NCI-H2196 treated with DMSO at 0.1 percent for 48 hours (cell line): ENCODE measurements around the gene IFI27L2.
A peak's percentile ranks its signal among the peaks of the same experiment; 100 is the strongest.
"Not testable (repeated sequence)": the region's sequence is repeated elsewhere in the genome, so short reads cannot be mapped to it uniquely, and the experiment has no call there.

Experiments used
- DNase-seq: peaks from one replicate; lab custom pipeline; 2025; ENCODE audit not compliant: unreplicated experiment; lab: John Stamatoyannopoulos, UW

The IFI27L2 gene, protein sequence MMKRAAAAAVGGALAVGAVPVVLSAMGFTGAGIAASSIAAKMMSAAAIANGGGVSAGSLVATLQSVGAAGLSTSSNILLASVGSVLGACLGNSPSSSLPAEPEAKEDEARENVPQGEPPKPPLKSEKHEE

DNA sequence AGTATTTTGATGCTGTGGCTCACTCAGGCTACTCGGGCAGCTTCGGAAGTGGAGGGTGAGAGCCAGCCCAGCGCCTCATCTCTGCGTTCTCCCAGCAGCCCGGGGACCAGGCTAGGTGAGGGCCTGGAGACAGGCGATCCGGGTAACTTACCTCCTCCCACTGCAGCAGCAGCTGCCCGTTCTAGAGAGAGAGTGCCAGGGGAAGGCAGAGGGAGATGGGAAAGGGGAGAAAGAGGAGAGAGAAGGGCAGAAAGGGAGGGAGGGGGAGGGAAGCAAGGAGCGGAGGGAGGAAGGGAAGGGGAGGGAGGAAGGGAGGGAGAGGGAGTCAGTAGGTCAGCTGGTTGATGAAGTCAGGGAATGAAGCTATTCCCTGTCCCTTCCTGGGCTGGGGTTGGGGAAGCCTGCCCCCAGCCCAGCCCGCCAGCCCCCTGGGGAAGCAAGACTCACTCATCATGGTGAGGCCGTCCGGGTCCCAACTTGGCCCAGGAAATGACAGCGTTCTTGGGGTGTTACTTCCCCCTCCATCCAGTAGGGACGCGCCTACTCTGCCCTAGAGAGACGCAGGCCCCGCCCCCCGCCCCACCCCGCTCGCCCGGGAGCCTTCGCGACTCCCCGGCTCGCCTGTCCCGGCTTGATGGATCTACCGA, at the start of gene IFI27L2:
TSS of gene IFI27L2 (minus strand) at position 494 of the 647 bp plus-strand sequence. CDS start at position 454, 40 bp downstream.
- DNase-seq: no peak

DNA sequence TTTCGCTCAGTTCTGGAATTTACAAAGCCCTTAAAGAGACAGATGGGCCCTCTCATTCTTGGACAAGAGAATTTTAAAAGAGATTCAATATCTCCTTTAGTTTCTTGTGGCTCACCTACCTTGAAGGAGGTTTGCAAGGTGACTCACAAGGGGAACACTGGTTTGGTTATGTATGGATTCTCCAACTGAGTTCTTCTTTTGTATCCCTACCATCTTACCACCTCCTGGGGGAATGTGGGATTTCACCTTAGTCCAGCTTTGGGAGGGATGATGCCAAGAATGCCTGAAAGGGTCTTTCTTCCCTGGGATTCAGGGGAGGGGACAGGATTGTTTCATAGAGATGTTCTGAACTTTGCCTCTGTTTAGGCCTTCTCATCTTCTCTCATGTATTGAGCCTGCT, 48.4 kb upstream of the IFI27L2 start:
- DNase-seq: no peak

DNA sequence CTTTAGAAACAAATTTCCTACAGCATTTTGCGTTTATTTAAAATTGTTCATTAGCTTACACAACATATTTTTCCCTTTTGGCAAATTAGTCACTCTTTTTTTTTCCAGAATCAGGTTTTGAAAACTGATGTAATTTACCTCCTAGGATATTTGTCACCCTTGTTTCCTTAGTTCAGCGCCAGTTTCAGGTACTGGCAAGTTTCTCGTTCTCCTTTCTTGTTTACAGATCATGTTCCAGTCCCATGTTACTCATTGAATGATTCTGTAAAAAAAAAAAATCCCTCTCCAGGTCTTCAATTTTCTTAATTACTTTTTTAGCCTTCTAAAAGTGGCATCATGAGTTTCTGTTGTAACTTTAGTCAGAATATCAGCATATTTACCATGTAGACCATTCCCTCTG, 47.4 kb upstream of the IFI27L2 start:
- DNase-seq: no peak

DNA sequence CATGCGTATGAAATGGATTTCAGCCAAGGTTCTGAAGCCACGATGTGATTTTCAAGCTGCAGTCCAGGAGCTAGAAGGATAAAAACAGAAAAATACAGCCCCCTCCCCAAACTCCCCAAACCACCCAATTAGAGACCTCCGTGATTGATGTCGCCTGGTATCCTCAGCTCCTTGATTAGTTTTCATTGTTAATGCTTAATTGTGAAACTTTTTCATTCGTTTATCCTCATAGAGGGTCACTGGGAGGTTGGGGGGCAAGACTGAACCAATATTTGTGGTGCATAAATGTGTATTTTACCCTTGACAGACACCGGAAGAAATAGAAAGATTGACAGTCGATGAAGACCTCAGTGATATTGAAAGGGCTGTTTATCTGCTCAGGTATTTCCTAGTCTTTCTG, 46.3 kb upstream of the IFI27L2 start:
- DNase-seq: no peak

DNA sequence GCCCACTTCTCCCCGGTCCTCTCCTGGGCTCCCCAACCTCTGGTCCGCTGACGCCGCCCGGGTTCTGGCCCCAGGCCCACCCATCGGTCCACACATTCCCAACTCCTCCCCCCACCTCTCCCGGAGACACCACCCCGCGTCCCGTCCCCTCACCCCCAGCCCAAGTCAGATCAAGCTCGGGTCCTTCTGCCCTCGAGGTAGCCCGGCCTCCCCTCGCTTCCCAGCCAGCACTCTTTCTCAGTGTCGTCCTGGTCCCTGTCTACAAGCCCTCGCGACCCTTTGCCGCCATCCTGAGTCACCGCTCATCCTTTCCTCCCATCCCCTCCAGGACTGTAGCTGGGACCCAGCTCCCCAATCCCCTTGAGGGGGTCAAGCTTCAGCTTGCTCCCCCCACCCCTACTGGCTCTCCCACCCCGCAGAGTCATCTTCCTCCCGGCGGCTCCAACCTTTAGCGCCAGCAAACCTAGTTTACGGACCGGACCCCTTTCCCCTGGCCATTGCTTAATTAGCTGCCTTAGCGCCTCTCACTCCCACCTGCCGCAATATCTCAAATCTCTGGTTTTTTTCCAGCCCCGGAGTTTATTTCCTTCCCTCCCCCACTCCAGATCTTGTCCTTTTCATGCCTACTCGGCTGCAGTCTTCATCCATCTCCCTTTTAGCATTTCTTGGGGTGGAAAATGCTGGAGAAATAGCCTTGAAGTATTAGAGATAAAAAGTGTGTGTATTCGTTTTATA, 45.8 kb upstream of the IFI27L2 start:
- no peak for DNase-seq

DNA sequence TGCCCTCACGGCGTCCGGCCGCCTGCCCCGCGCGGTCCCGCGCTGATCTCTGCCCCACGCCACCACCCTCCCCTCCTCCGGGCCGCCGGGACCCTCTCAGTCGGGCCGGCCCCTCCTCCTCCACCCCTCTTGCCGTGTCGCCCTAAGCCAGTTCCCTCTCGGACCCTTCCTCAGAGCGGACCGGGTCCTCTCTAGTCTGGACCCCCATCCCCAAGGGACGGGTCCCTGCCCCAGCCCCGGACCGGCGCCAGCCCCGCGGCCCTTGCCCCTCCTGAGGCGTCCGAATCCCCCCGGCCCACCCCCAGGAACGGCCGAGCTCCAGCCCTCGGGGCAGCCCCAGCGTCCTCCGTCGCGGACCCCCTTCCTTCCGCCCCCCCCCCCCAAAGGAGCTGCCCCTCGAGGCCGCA, 45.2 kb upstream of the IFI27L2 start:
- DNase-seq: no peak

DNA sequence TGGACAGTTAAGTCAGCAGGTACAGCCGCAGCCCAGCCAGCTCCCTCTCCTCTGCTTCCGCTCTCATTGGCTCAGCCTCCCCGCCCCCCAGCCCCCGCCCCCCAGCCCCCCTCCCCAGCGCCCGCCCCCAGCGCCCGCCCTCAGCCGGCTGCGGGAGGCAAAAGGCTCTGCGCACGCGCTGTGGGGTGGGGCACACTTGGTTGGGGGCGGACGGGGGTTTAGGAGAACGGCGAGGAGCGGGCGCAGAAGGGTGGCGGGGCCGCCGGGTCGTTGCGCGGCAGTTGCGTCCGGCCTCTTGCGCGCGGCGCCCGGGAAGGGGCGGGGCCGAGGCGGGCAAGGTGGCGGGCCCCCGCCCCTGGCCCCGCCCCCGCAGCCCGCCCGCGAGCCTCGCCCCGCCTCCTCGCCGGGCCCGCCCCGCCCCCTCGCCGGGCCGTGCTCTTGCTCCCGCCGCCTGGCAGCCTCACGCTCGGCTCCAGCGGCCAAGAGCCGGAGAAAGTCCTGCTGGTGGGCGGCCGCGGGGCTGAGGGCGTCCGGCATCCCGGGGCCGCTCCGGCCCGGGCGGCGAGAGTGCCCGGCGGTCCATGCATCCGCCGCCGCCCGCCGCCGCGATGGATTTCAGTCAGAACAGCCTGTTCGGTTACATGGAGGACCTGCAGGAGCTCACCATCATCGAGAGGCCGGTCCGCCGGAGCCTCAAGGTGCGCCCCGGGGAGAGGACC, 44.6 kb upstream of the IFI27L2 start, which contains the start of gene PPP4R4:
TSS of gene PPP4R4 (plus strand) at position 438 of the 719 bp plus-strand sequence. CDS start at position 582, 144 bp downstream.
- peak; percentile 67 for DNase-seq

DNA sequence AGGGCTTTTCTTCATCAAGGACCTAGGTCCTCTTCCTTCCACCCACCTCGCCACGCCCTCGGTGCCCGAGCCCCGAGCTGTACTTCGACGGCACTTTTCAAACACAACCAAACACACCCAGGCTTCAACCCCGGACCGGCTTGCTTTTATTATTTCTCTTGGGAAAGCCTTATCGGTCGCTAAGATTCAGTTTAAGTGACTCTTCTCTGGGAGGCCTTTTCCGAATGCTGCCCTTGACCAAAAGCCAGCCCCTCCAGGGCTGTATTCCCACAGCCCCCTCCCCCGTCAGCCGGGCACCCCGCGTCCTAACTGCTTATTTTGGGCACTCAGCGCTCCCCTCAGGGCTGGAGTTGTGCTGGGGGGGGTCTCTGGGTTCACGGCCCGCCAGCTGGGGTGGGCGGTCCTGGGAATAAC, 44.1 kb upstream of the IFI27L2 start:
- DNase-seq: no peak

DNA sequence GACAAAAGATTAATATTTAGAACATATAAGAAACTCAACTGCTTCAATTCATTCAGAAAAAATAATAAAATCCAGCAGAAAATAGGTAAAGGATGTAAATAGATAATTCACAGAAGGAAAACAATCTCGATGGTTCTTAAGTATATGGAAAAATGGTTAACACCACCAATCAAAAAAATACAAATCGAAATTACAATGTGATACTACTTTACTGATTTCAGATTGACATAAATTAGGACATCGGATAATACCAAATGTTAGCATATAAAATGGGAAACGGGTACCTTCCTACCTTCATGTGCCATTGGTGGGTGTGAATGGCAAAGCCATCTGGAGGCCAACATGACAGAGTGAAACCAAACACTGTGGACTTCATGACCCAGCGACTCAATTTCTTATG, 43.1 kb upstream of the IFI27L2 start:
- DNase-seq: no peak

DNA sequence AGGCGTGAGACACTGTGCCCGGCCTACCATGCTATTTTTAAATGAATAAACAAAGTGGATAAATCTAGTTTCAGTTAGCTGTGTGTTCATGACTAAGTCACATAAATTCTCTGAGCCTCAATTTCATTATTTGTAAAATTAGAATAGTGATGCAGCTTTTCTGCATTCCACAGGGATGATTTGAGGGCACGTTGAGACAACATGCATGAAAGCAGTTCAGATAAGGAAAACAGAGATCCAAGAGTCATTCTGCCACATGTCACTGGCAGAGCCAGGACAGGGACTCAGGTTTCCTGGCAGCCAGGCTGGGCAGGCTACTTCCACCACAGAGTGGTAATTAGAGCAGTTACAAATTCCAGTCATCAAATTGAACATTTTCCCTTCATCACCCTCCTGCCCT, 41.8 kb upstream of the IFI27L2 start:
- no peak for DNase-seq

DNA sequence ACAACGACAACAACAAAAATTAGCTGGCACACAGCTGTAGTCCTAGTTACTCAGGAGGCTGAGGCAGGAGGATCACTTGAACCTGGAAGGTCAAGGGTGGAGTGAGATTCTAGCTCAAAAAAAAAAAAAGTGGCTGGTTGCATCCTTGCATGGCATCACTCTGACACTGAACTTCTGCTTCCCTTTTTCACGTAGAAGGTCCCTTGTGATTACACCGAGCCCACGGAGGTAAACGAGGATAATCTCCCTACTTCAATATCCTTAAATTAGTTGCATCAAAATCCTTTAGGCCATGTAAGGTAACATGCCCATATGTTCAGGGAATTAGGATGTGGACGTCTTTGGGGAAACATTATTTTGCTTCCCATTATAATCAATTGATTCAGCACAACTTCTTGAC, 40.7 kb upstream of the IFI27L2 start:
- no peak for DNase-seq

DNA sequence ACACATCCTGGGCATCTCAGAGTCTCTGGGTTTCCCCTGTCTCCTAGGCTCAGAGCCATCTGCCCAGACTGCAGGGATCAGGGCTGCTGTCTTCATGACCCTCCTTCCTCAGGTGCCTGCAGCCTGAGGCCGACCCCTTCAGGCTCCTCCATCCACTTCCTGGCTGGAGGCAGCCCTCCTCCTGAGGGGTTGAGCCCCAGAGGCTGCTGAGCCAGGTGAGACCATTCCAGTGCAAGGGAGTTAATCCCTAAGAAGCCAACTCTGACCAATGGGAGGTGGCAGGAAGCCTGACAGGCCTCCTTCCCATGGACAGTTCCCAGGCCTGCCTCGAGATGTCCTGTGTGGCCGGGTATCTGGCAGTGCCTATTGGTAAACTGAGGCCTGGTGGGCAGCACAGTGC, 36.3 kb upstream of the IFI27L2 start:
- no peak for DNase-seq

DNA sequence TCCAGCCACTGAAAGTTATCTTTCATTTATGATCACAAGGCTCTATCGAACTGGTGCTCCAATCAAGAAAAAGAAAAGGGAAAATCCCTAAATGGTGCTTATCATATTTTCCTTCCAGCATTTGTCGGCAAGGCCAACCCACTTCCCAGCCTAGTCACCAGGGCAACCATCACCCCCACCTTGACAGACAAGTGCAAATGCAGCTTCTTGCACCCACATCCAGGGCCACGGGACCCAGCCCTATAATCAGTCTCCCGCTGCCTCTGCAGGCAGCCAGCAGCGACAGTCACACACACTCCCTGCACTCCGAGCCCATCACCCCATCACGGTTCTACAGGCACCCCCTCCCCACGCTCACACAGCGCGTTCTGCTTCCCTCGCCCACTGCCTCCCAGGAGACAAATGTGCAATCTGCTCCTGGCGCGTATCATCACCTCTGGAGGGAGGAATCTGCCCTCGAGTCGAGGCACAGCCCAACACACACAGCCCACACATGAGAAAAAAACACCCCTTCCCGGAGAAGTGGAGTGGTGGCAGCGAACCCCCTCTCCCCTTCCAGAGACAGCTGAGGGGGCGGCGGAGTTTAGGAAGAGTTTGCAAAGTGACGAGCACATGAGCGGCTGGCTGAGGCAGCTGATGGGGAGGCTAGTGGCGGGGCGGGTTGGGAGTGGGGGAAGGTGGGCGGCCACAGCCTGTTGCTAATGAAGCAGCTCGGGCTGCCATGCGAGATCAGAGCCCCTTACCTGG, 35.5 kb upstream of the IFI27L2 start:
- no peak for DNase-seq

DNA sequence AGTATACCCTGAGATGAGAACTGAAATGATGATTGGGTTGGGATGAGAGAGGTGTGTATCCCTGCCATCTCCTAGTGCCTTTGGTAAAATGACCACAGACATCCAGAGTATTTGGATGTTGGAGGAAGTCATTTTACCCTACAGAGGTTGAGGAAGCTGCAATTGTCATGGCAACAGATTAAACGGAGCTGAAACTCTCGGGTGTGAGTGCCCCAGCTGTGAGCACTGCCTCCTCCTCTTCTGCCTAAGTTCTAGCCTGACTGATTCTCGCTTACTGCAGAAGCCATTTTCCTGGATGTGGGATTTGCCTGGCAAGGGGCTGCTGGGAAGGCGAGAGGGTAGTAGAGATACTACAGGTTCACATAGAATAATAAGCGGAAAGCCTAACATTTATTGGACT, 34.4 kb upstream of the IFI27L2 start:
- DNase-seq: no peak

DNA sequence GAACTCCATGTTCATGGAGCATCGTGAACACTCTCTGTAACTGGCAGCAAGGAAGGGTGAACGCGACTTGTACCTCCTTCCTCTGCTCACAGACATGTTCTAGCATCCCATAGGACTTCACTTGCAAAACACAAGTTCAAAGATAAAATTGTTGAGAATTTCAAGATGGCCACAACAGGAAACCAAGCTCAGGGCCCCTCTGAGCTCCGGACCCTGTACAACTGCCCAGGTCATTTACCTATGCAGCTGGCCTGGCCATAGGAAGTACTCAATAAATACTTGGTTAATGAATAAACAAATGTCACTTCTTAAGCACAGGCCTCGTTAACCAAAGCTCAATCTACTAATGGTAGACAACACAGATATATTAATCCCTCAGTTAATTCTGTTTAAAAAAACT, 33.1 kb upstream of the IFI27L2 start:
- DNase-seq: no peak

DNA sequence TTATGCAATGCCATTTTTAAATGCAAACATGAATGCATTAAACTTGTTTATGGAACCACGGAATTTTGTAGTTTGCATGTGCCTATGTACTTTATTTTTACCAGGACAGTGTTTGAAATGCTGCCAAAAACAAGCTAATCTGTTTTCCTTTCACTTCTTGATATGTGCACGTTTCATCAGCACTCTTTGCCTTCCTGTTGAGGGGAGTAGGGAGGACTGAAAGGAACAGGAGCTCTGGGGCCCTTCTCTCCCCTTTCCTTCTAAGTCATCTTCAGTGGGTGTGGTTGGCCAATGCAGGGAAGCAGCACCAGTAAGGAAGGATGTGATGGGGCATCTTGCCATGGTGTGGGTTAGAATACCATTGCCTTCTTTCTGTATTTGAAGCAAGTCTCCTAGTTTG, 32.6 kb upstream of the IFI27L2 start:
- no peak for DNase-seq

DNA sequence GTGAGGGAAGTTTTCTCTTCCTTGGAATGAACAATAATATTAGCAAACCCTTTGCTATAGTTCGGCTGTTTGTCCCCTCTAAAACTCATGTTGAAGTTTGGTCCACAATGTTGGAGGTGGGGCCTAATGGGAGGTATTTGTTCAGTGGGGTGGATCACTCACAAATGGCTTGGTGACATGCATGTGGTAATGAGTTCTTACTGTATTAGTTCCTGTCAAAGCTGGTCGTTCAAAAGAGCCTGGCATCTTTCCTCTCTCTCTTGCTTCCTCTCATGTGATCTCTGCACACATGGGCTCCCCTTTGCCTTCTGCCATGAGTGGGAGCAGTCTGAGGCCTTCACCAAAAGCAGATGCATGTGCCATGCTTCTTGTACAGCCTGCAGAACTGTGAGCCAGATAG, 31.7 kb upstream of the IFI27L2 start:
- no peak for DNase-seq

DNA sequence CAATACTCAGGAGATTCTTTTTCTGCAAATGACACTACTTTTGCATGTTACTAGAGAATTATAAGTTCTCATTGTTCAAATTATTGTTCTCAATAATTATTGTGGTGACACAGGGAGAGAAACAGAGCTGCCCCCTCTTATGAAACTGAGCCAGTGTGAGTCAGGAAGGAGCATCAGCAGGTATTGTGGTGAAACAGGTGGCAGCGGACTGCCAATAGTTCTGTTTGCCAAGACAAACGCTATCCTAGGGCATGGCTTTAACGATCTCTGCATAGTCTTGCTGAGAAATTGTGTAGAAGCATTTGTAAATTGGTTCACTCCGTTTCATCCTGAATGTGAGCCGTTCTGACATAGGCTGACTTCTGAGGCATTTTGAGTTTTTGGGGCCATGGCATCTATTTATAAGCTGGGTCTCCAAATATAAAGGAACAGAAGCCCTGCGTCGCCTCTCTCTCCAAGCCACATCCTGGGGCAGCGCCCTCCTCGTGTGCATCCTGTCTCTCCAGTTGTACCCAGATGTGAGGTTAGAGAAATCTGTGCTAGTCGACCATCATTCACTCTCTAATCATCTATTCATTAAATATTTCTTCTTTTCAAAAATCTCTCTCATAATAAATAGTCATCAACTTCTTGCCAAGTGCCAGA, 29.0 kb upstream of the IFI27L2 start:
- no peak for DNase-seq

DNA sequence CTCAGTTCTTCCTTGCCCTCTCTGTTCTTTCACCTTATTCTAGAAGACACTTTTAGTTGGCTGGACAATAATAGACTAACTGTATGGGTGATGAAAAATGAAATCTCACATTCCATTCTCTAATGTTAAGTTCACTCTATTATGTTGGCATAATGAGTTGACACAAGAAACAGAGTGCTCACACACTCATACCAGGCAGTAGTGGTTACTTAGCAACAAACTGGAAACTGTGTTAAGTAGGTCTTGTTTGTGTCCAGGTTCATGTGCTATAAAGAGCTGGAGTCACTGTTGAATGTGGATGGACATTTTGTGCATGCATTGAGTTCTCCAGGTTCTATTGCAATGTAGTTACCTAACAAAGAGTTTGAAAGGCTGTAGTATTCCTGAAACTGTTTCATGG, 27.8 kb upstream of the IFI27L2 start:
- no peak for DNase-seq

DNA sequence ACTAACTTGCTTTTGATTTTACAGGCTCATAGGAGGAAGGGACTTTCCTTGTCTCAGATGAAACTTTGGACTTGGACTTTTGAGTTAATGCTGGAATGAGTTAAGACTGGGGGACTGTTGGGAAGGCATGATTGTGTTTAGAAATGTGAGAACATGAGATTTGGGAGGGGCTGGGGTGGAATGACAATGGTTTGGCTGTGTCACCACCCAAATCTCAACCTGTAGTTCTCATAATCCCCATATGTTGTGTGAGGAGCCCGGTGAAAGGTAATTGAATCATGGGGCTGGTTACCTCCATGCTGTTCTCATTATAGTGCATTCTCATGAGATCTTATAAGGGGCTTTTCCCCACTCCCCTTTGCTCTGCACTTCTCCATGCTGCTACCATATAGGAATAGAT, 26.7 kb upstream of the IFI27L2 start:
- not testable (repeated sequence) for DNase-seq
